ENCODE measurements around the gene XYLT1. TPM values are rescaled to one million over a fixed set of nuclear protein-coding genes. Genes with fewer than 3 reads are reported as not detected.

XYLT1 gene
- total RNA-seq, 2 donors from 2014 or later: 15.0 to 18.3 TPM

DNA sequence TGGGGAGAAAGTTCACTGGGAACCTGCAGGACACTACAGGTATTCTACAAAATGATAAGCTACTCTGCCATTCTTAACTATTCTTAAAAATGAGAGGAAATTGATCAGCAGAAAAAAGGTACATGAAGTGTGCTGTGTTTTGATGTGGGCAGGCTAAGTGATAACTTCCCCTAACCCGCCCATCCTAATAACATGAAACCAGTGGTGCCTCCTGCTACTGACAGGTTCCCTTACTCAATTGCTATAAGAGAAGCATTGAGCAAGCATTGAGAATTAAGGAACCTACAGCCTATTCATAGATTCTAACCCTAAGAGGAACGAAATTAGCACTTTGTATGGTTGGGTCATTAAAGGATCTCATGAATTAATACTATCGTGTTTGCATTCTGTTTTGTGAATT, 18.9 kb downstream of the XYLT1 start:
- Histone ChIP-seq H3K9me3 (no peaks in the 10 kb centered on the region), H3K27me3 (no peaks in the 10 kb centered on the region), H3K4me1 (no peaks in the 10 kb centered on the region), H3K27ac (no peak overlapping the region), H3K36me3 (no peaks in the 10 kb centered on the region), H3K9ac (ENCODE audit: low read depth in 2 of 2, low read length in 2 of 2) (no peak overlapping the region), H3K4me3 (no peak overlapping the region)
- no peak for TF ChIP-seq CTCF (IDR thresholded peaks at IDR 0.05)
- intact Hi-C loops (cut with DNase I): no loop called here
- no peak for DNase-seq

GRCh38 chr16:17450291-17450690, 20.5 kb downstream of the XYLT1 start:
- H3K27me3 ChIP-seq: no peaks in the 10 kb centered on the region
- no peaks in the 10 kb centered on the region for H3K4me1 ChIP-seq
- no peak overlapping the region for H3K27ac ChIP-seq
- TF ChIP-seq CTCF (IDR thresholded peaks at IDR 0.05): no peak
- H3K9ac ChIP-seq (ENCODE audit: low read depth in 2 of 2, low read length in 2 of 2): no peak overlapping the region
- H3K36me3 ChIP-seq: no peaks in the 10 kb centered on the region
- intact Hi-C loops (cut with DNase I): no loop called here
- DNase-seq: no peak
- H3K4me3 ChIP-seq: no peak overlapping the region
- H3K9me3 ChIP-seq: no peaks in the 10 kb centered on the region

DNA sequence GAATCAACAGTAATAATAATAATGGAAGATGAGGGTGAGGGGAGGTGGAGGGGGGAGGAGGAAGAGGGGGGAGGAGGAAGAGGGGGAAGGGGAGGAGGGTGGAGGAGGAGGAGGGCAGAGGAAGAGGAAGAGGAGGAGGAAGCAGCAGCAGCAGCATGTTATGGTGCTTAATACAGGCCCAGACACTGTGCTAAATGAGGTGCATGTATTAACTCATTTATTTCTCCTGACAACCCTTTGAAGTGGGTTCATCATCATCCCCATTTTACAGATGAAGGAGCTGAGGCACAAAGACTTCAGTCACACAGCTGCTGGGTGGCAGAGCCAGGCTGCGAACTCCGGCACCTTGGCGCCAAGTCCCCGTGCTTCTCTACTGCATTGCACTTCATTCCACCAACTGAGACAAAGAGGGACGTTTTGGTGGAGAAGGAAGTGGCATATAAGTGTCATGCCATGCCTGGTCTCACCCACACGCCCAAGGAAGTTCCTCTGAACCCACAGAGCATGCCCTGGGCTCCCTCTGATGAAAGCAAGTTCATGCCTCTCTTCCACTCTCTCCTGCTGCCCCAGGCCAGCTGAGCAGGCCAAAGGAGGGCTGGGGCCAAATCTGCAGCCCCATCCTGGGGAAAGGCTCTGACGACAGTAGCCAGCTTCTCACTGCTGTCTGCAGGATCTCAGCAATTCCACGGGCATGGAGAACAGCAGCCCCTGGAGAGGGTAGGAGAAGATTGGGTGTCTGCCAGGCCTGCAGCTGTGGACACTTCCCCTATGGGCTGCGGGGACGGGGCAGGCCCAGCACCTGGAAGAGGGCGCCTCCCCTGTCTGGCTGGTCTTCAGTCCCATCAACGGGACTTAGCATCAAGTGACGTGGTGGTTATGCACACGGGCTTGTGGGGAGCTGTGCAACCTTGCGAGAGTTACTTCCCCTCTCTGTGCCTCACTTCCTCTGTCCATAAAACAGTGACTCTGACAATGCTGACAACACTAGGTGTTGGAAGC, 21.8 kb downstream of the XYLT1 start:
- H3K27me3 ChIP-seq: no peaks in the 10 kb centered on the region
- no peak overlapping the region for H3K27ac ChIP-seq
- no peaks in the 10 kb centered on the region for H3K9me3 ChIP-seq
- TF ChIP-seq CTCF (IDR thresholded peaks at IDR 0.05): no peak
- no peak overlapping the region for H3K4me3 ChIP-seq
- H3K9ac ChIP-seq (ENCODE audit: low read depth in 2 of 2, low read length in 2 of 2): no peak overlapping the region
- no peak for DNase-seq
- no peaks in the 10 kb centered on the region for H3K4me1 ChIP-seq
- intact Hi-C loops (cut with DNase I): no loop called here
- H3K36me3 ChIP-seq: no peaks in the 10 kb centered on the region

- no peak for TF ChIP-seq CTCF (IDR thresholded peaks at IDR 0.05)
- intact Hi-C loops (cut with DNase I): no loop called here
- Histone ChIP-seq H3K36me3 (no peaks in the 10 kb centered on the region), H3K4me3 (no peak overlapping the region), H3K9me3 (no peaks in the 10 kb centered on the region), H3K9ac (ENCODE audit: low read depth in 2 of 2, low read length in 2 of 2) (no peak overlapping the region), H3K27me3 (no peaks in the 10 kb centered on the region), H3K4me1 (no peaks in the 10 kb centered on the region), H3K27ac (no peak overlapping the region)
- no peak for DNase-seq
These were observed 23.6 kb downstream of the XYLT1 start for GRCh38 chr16:17447101-17447569.

DNA sequence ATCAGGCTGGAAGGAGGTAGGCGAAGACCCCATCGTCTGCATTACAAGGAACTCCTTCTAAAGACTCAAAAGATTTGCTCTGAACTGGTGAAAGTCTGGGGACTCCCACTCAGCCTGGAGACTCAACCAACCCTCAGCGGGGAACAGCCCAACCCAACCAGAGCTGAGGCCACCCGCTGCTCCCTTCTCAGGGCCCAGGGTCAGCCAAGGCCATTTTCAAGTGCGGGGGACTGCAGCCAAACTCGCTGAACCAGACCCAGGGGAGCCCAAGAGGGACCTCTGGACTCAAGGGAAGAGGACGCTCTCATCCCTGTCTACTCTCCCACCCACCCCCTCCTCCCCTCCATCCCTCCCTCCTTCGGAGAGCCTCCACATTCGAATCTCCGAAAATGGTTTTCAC, 24.1 kb downstream of the XYLT1 start:
- H3K9ac ChIP-seq (ENCODE audit: low read depth in 2 of 2, low read length in 2 of 2): no peak overlapping the region
- no peaks in the 10 kb centered on the region for H3K4me1 ChIP-seq
- TF ChIP-seq CTCF (IDR thresholded peaks at IDR 0.05): no peak
- DNase-seq: no peak
- H3K27ac ChIP-seq: no peak overlapping the region
- H3K9me3 ChIP-seq: no peaks in the 10 kb centered on the region
- intact Hi-C loops (cut with DNase I): no loop called here
- H3K36me3 ChIP-seq: no peaks in the 10 kb centered on the region
- H3K27me3 ChIP-seq: no peaks in the 10 kb centered on the region
- H3K4me3 ChIP-seq: no peak overlapping the region
